Erythroblast (primary cell): Measurements from ENCODE around the gene SLC11A1.

Source experiments
- GATA1 ChIP-seq: IDR thresholded peaks from 2 replicates; pipeline ENCODE4 v1.6.1; 2011; ENCODE audit warnings: low read depth, mild to moderate bottlenecking, control low read depth, low read length, moderate library complexity
- POLR2A ChIP-seq: IDR thresholded peaks from 2 replicates; pipeline ENCODE4 v1.6.1; 2011; ENCODE audit warnings: mild to moderate bottlenecking, low read length

DNA sequence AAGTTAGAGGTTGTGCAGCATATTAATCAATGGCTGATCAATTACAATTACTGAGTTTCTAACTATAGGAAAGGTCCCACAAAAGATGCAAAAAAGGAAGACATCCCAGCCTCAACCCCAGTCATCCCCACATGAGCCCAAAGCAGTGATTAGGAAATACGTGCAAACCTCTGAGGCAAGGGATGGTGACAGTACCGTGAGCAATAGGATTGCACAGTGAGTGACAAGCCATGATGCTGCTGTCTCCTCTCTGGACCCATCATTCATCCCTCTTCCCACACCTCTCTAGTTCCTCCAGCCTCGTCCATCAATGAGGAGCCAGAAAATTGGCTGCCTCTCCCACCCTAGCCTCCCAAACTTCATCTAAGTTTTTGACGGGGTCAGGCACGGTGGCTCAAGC, 4.0 kb upstream of the SLC11A1 start:
- TF ChIP-seq POLR2A, result no peak
- no peak for TF ChIP-seq GATA1
